Testis (tissue), 3 donors: ENCODE data around the gene SDF2L1. TPM values are rescaled to one million over a fixed set of nuclear protein-coding genes. Genes with fewer than 3 reads are reported as not detected.
A peak's percentile ranks its signal among the peaks of the same experiment; 100 is the strongest.

Experiments used
- DNase-seq: peaks from one replicate; pipeline ENCODE4 v3.0.0-alpha.2; 2019
- H3K27ac ChIP-seq, 2 donors: fragments of 200-600 bp; sonication (generic); one replicate each; pipeline ENCODE4 v1.5.1; 2019
- H3K27me3 ChIP-seq: fragments of 200-600 bp; sonication (generic); one replicate; pipeline ENCODE4 v1.5.1; 2019
- H3K36me3 ChIP-seq: fragments of 200-600 bp; sonication (generic); one replicate; pipeline ENCODE4 v1.5.1; 2017; ENCODE audit warnings: low read depth; ENCODE audit errors: missing control alignments
- H3K4me1 ChIP-seq: fragments of 200-600 bp; sonication (generic); one replicate; pipeline ENCODE4 v1.5.1; 2019
- H3K4me3 ChIP-seq, 2 donors: fragments of 200-600 bp; sonication (generic); one replicate each; pipeline ENCODE4 v1.5.1; 2017 to 2019
- H3K9me3 ChIP-seq: fragments of 200-600 bp; sonication (generic); one replicate; pipeline ENCODE4 v1.5.1; 2017
- POLR2A ChIP-seq: fragments of 450-650 bp; IDR thresholded peaks from one replicate; pipeline ENCODE4 v1.6.1; 2017; ENCODE audit warnings: antibody characterized with exemption, mild to moderate bottlenecking, moderate library complexity
- WGBS, 2 donors: methylation state at CpG; one replicate each; pipeline ENCODE4 v1.1.5; 2018; 5-methylcytosine and 5-hydroxymethylcytosine counted together
- intact Hi-C: fragments of 100-400 bp; cut with DNase I; formaldehyde crosslinking; loops from one replicate; pipeline ENCODE4 v1.15.1; 2023; ENCODE audit warnings: low total_unique reads
- polyA plus RNA-seq: library from polyadenylated mRNA; stranded (reverse); fragments of 350-450 nt; fragmentation: Illumina TruSeq; extraction: RNeasy Lipid Tissue Mini Kit (QIAGEN cat#74804); gene quantifications from one replicate; pipeline ENCODE4 v1.2.3, GENCODE V29; 2014; ENCODE audit warnings: low read depth, low replicate concordance; ENCODE audit not compliant: insufficient read depth
- total RNA-seq, 2 donors: library from RNA; depleted of rRNA; stranded (reverse); fragments of >200 nt; gene quantifications; one replicate each; pipeline ENCODE4 v1.2.3, GENCODE V29; 2016
- TF ChIP-seq, protein P1 (sequence below), 3 experiments: fragments of 450-650 bp in 2 of 3; fragments of 200-600 bp in 1 of 3; sonication (generic) in 1 of 3; IDR thresholded peaks; one replicate each; pipeline ENCODE4 v1.5.1; 2016 to 2019; ENCODE audit warnings: antibody characterized with exemption in 3 of 3, mild to moderate bottlenecking in 2 of 3, moderate library complexity in 1 of 3

Gene SDF2L1
- total and polyA plus RNA-seq, 3 donors from 2014 or later: 23.9 to 34.3 (median 33.0) TPM

GRCh38 chr22:21646608-21647590 lies 4.8 kb downstream of the SDF2L1 start:
- Histone ChIP-seq H3K36me3 (no peaks in the 10 kb centered on the region), H3K4me3 (no peak overlapping the region), H3K27ac (no peak overlapping the region), H3K9me3 (no peaks in the 10 kb centered on the region), H3K27me3 (no peaks in the 10 kb centered on the region), H3K4me1 (peaks cover 14% of the 10 kb centered on the region)
- TF ChIP-seq, protein P1, sequence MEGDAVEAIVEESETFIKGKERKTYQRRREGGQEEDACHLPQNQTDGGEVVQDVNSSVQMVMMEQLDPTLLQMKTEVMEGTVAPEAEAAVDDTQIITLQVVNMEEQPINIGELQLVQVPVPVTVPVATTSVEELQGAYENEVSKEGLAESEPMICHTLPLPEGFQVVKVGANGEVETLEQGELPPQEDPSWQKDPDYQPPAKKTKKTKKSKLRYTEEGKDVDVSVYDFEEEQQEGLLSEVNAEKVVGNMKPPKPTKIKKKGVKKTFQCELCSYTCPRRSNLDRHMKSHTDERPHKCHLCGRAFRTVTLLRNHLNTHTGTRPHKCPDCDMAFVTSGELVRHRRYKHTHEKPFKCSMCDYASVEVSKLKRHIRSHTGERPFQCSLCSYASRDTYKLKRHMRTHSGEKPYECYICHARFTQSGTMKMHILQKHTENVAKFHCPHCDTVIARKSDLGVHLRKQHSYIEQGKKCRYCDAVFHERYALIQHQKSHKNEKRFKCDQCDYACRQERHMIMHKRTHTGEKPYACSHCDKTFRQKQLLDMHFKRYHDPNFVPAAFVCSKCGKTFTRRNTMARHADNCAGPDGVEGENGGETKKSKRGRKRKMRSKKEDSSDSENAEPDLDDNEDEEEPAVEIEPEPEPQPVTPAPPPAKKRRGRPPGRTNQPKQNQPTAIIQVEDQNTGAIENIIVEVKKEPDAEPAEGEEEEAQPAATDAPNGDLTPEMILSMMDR (IDR thresholded peaks at IDR 0.05): peak; percentile 66 to 81 (median 76)
- TF ChIP-seq POLR2A: no peak
- WGBS, 2 donors: 50 to 54% methylated on average over 13 to 14 of the region's 14 CpGs
- intact Hi-C loops: no loop called here
- DNase-seq: peak; percentile 92

- intact Hi-C loops: no loop called here
- DNase-seq: no peak
- TF ChIP-seq, protein P1 (IDR thresholded peaks at IDR 0.05): no peak
- Histone ChIP-seq H3K4me3 (no peak overlapping the region), H3K27me3 (no peaks in the 10 kb centered on the region), H3K4me1 (peaks cover 13% of the 10 kb centered on the region), H3K9me3 (no peaks in the 10 kb centered on the region), H3K27ac (no peak overlapping the region), H3K36me3 (no peaks in the 10 kb centered on the region)
- 90 to 93% methylated on average over 7 of the region's 7 CpGs for WGBS, 2 donors
Observed at GRCh38 chr22:21650280-21650679, 8.2 kb downstream of the SDF2L1 start.

- intact Hi-C loops: no loop called here
- Histone ChIP-seq H3K4me3 (peak overlapping the region in 1 of 2 donors; percentile 60), H3K36me3 (no peaks in the 10 kb centered on the region), H3K27me3 (no peaks in the 10 kb centered on the region), H3K9me3 (no peaks in the 10 kb centered on the region), H3K27ac (no peak overlapping the region), H3K4me1 (peaks cover 13% of the 10 kb centered on the region)
- WGBS, 2 donors: 18 to 20% methylated on average over 6 of the region's 6 CpGs
- TF ChIP-seq, protein P1 (IDR thresholded peaks at IDR 0.05): no peak
- TF ChIP-seq POLR2A: no peak
- no peak for DNase-seq
Observed at GRCh38 chr22:21650823-21651520, 8.9 kb downstream of the SDF2L1 start.

DNA sequence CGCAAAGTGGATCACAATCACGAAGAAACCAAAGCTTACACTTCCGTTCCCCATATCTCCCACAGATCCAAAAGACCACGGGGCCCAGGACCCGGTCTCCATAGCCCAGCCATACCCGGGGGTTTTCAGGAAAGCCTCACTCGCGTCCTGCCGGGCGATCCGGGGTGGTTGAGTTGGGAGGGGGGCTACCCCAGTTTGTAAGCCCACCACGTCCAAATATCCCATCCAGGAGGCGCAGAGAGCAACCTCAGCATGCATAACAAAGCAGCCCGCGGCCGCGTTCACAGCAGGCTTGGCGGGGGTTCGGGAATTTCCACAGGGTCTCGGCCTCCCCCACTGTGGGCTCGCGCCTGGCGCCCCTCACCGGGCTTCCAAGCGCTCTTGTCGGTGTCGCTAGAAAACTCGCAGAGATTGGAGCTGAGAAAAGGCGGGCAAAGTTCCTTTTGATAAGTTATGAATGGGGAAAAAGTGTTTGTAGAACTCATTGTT lies 9.5 kb downstream of the SDF2L1 start:
- no peak overlapping the region for H3K27ac ChIP-seq
- H3K4me3 ChIP-seq: peak overlapping the region; percentile 44 to 60
- whole genome bisulfite sequencing, 2 donors: 1% methylated on average over 29 of the region's 29 CpGs
- intact Hi-C loops: no loop called here
- no peak for DNase-seq
- H3K36me3 ChIP-seq: no peaks in the 10 kb centered on the region
- peaks cover 13% of the 10 kb centered on the region for H3K4me1 ChIP-seq
- H3K9me3 ChIP-seq: no peaks in the 10 kb centered on the region
- no peak for TF ChIP-seq POLR2A
- TF ChIP-seq, protein P1 (IDR thresholded peaks at IDR 0.05): no peak
- H3K27me3 ChIP-seq: no peaks in the 10 kb centered on the region
